NCI-H446 (cell line): ENCODE data around the gene SMR3A.

Experiments used
- DNase-seq, 2 experiments: peaks; one replicate each; lab custom pipeline; 2025; lab: John Stamatoyannopoulos, UW

The SMR3A gene

GRCh38 chr4:70360460-70360859 is at the start of gene SMR3A:
SMR3A (plus strand) TSS chr4:70360760; CDS start chr4:70362116, 1,356 bp downstream.
- DNase-seq, result no peak

- DNase-seq, result no peak
Observed at GRCh38 chr4:70313736-70314135, 46.8 kb upstream of the SMR3A start.

DNA sequence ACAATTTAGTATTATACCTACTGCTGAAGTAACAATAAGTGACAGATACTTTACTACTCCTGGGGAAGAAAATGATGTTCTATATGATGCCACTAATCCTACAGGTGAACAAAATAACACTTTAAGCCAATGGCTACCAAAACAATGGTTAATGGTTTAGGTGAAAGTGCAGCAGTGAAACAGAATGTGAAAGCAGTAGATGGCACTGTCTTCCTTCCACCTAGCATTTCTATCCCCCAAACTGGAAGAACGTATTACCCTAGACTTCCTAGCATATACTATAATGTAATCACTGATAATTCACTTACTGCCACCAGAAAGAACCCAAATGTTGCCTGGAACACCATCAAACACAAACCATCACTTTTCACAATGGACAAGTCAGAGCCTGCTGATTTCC is 44.6 kb upstream of the SMR3A start:
- DNase-seq, result no peak

- DNase-seq, result no peak
Observed at GRCh38 chr4:70326052-70326451, 34.5 kb upstream of the SMR3A start.

DNA sequence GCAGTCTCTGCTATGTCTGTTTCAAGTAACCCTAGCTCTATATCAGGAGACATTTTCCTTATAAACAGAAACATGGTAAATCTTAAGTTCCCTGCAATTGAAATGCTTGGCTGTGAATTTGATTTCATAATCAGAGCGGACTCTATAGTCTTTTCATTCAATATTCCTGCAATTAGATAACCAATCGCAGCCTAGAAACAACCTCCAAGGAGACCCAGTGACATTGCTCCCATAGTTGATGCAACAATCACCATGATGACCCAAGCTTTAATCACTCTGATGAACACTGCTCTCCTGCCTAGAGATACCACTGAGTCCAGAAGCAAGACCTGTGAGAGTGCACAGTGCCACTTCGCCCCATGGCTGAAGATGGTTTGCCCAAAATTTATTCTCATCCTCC is 25.9 kb upstream of the SMR3A start, which contains the start of gene CABS1:
CABS1 (plus strand) TSS at position 301 of the 400 bp plus-strand sequence; CDS start at position 360, 59 bp downstream.
- no peak for DNase-seq

GRCh38 chr4:70336043-70336442 is 24.5 kb upstream of the SMR3A start:
- DNase-seq, result no peak

GRCh38 chr4:70337886-70338420 is 22.6 kb upstream of the SMR3A start:
- no peak for DNase-seq

GRCh38 chr4:70356185-70356584 is 4.4 kb upstream of the SMR3A start:
- DNase-seq, result no peak

- no peak for DNase-seq
Observed at GRCh38 chr4:70359115-70359661, 1.4 kb upstream of the SMR3A start.

GRCh38 chr4:70364002-70364401 is 3.4 kb downstream of the SMR3A start:
- DNase-seq, result no peak

- DNase-seq, result no peak
Observed at GRCh38 chr4:70365479-70365878, 4.9 kb downstream of the SMR3A start.

GRCh38 chr4:70367813-70368212 is 7.3 kb downstream of the SMR3A start:
- no peak for DNase-seq

DNA sequence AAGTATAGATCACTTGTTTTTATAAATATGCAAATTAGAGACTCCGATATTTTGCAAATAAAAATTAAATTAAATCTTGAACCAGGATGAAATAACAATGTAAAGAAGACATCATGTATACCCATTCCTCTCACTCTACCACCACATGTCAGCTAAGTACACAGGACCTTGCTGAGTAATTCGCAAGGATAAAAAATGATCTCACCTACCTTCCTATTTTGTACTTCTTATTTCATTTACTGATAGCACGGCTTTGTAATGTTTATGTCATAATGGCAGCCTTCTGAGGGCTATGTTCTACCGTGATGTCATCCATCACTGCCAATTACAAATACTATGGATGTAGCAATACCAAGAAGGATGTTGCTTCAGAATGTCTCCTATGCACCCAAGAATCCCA is 11.4 kb downstream of the SMR3A start:
- no peak for DNase-seq

- no peak for DNase-seq
Observed at GRCh38 chr4:70372760-70373159, 12.2 kb downstream of the SMR3A start.

- DNase-seq, result no peak
Observed at GRCh38 chr4:70380578-70380977, 20.0 kb downstream of the SMR3A start.

GRCh38 chr4:70382691-70383181 is 22.2 kb downstream of the SMR3A start, which contains the start of gene SMR3B:
SMR3B (plus strand) TSS chr4:70383131; CDS start chr4:70384511, 1,380 bp downstream.
- DNase-seq, result no peak

- no peak for DNase-seq
Observed at GRCh38 chr4:70392057-70392776, 31.7 kb downstream of the SMR3A start.

GRCh38 chr4:70397580-70397979 is 37.0 kb downstream of the SMR3A start, which contains the start of gene OPRPN:
OPRPN (plus strand) TSS chr4:70397940; CDS start chr4:70399286, 1,346 bp downstream.
- no peak for DNase-seq

DNA sequence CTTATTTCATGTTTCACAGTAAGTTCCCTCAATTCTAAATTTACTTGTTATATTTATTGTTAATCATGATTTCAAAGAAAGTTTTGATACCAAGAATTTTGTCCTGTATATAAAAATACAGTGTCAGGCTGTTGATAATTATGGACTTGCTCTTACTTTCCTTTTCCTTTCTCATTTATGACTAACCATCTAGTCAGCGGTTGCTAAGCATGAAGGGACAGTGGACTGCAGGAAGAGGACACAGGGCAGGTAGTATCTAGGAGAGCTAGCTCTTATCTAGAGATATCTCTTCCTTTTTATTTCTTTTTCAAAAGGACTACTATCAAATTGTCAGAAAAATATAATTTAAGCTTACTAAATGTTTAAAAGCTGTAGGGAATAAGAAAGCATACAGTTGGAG is 38.8 kb downstream of the SMR3A start:
- DNase-seq, result no peak

- no peak for DNase-seq
Observed at GRCh38 chr4:70402762-70403161, 42.2 kb downstream of the SMR3A start.

DNA sequence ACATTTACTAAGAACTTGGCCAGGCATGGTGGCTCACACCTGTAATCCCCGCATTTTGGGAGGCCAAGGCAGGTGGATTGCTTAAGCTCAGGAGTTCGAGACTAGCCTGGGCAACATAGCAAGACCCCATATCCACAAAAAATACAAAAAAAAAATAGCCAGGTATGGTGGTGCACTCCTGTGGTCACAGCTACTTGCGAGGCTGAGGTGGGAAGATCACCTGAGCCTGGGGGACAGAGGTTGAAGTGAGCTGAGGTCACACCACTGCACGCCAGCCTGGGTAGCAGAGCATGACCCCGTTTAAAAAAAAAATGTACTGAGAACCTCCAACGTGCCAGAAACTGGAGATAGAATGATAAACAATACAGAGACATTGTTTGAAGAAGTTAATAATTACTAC is 45.2 kb downstream of the SMR3A start:
- DNase-seq, result no peak
